SIG-M5 treated with dmso at 0.1 percent for 504 hours (cell line): ENCODE results near the gene AZGP1.
"Not testable (repeated sequence)": the region's sequence is repeated elsewhere in the genome, so short reads cannot be mapped to it uniquely, and the experiment has no call there.

Experiments
- DNase-seq: peaks from one replicate; lab custom pipeline; 2025; ENCODE audit not compliant: unreplicated experiment; lab: John Stamatoyannopoulos, UW

The AZGP1 gene

GRCh38 chr7:99997545-99998137, 21.8 kb upstream of the AZGP1 start:
- no peak for DNase-seq

- DNase-seq, result no peak
Measured at GRCh38 chr7:99996755-99997544, 21.1 kb upstream of the AZGP1 start.

GRCh38 chr7:99994819-99995218, 19.0 kb upstream of the AZGP1 start:
- no peak for DNase-seq

- DNase-seq, result no peak
Measured at GRCh38 chr7:99992330-99993038, 16.7 kb upstream of the AZGP1 start.

- not testable (repeated sequence) for DNase-seq
Measured at GRCh38 chr7:99991543-99991942, 15.7 kb upstream of the AZGP1 start.

- DNase-seq, result no peak
Measured at GRCh38 chr7:99990460-99990852, 14.6 kb upstream of the AZGP1 start.

- DNase-seq, result no peak
Measured at GRCh38 chr7:99987846-99988245, 12.0 kb upstream of the AZGP1 start.

- DNase-seq, result not testable (repeated sequence)
Measured at GRCh38 chr7:99987306-99987705, 11.5 kb upstream of the AZGP1 start.

GRCh38 chr7:99984593-99984992, 8.8 kb upstream of the AZGP1 start:
- DNase-seq, result no peak

GRCh38 chr7:99981066-99981465, 5.2 kb upstream of the AZGP1 start:
- DNase-seq, result not testable (repeated sequence)

- not testable (repeated sequence) for DNase-seq
Measured at GRCh38 chr7:99980448-99980872, 4.6 kb upstream of the AZGP1 start.

GRCh38 chr7:99979814-99980225, 4.0 kb upstream of the AZGP1 start:
- DNase-seq, result not testable (repeated sequence)

GRCh38 chr7:99976626-99977025, 795 bp upstream of the AZGP1 start:
- DNase-seq, result no peak

- DNase-seq, result no peak
Measured at GRCh38 chr7:99974681-99975080, 1.1 kb downstream of the AZGP1 start.

- DNase-seq, result not testable (repeated sequence)
Measured at GRCh38 chr7:99973817-99974216, 2.0 kb downstream of the AZGP1 start.

- no peak for DNase-seq
Measured at GRCh38 chr7:99971242-99971641, 4.6 kb downstream of the AZGP1 start.

GRCh38 chr7:99969813-99970212, 6.0 kb downstream of the AZGP1 start:
- not testable (repeated sequence) for DNase-seq

- DNase-seq, result no peak
Measured at GRCh38 chr7:99969298-99969697, 6.5 kb downstream of the AZGP1 start.

- DNase-seq, result no peak
Measured at GRCh38 chr7:99958564-99959227, 17.1 kb downstream of the AZGP1 start.

- DNase-seq, result no peak
Measured at GRCh38 chr7:99955247-99955646, 20.6 kb downstream of the AZGP1 start.

- not testable (repeated sequence) for DNase-seq
Measured at GRCh38 chr7:99954643-99955042, 21.2 kb downstream of the AZGP1 start.
